ENCODE data around the gene TTC7B. TPM values are rescaled to one million over a fixed set of nuclear protein-coding genes. Genes with fewer than 3 reads are reported as not detected.

Gene TTC7B
- total RNA-seq, 1 experiment from 2014 or later: 30.3 TPM

DNA sequence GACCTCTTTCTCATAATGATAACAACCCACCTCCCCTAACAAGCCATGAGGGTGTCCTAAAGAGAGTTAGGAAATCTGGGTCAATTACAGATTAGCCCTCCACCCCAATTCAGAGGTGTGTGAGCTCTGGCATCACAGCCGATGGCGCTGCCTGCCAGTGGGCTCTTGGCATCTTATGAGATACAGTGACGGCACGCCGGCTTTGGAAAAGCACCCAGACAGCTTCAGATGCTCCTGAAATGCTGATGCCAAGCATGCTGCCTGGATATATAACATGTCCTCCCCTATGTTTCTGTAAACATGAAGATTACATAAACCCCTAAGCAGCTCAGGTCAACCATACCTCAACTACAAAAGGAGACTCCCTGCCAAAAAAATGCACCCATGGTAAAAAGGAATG lies 152.6 kb downstream of the TTC7B start:
- in situ Hi-C loops (cut with HindIII; ENCODE audit: low sequenced_read_pairs): no loop called here
- DNase-seq (ENCODE audit: low spot score): peak; percentile 71

DNA sequence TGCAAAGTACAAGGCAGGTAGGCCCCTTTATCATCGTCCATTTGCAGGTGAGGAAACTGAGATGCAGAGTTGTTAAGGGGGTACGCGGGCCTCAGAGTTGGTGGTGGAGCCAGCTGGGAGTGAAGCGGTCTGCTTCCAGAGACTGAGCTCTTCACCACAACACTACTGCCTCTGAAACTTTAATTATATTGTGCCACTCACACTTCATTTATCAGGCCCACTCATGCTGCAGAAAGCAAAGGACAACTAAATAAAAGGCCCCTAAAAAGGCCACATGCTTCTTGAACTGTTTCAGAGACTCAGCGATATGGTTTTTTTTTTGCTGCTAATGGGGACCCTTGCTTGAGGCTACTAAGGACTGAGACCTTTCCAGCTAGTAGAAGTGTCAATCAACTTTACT lies 153.1 kb downstream of the TTC7B start:
- in situ Hi-C loops (cut with HindIII; ENCODE audit: low sequenced_read_pairs): no loop called here
- DNase-seq (ENCODE audit: low spot score): no peak

DNA sequence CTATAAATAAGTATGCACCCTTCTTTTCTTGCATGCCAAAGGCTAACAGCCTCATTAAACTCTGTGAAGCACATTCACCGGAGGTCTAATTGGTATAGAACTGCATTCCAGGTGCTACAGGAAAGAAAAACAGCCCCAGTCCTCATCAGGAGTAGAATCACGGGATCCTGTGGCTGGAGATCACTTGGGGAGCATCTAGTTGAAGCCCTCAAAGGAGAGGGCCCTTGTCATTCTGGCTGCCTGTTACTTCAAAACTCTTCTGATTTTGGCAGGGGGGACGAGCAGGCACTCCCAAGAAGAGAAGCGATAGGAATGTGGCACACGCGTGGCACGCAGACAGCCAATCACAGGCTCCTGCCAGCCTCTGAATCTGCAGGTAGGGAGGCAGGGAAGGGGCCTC lies 154.4 kb downstream of the TTC7B start:
- DNase-seq (ENCODE audit: low spot score): peak; percentile 71
- in situ Hi-C loops (cut with HindIII; ENCODE audit: low sequenced_read_pairs): no loop called here

DNA sequence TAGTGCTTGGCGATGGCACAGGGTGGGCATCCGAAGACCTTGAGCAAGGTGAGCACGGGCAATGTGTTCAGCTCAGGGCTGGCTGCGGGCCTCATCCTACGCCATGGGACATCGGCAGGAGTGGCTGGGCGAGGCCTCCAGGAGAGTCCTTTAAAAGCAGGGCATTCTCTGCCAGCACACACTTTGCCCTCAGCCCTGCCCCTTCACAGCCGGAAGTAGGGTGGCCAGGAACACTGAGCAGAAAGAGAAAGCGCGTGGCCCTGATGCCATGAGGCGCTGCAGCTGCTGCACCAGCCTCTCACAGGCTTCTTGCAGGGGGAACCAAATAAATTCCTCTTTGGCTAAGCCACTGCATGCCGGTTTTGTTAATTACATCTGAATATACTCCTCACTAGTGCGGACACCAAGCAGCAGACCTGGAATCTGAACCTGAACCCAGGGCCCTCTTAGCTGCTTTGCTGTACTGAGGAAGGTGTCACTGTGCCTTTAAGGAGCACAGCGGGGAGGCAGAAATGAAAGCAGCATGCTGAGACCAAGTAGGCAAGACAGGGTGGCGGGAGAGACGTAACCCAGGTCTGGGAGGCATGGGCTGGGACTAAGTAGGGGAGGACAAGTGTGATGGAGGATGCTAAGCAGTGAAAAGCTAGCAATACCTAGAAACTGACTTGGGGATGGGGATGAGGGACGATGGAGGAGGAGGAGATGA lies 155.2 kb downstream of the TTC7B start:
- in situ Hi-C loops (cut with HindIII; ENCODE audit: low sequenced_read_pairs): no loop called here
- peak; percentile 82 for DNase-seq (ENCODE audit: low spot score)

DNA sequence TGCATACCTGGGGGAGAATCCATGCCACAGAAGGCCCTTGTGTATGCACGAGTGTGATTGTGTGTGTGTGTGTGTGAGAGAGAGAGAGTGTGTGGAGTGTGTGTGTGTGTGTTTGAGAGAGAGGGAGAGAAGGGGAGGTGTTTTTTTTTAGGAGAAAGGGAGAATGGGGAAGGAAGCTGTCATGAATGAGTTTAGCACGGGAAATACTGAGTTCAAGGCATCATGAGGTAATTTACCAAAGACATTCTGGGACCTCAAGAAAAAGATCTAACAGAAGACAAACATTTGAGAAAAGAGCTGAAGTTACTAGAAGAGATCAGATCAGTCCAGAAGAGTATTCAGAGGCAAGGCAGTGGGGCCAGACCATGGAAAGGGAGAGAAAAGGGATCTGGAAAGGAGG lies 157.1 kb downstream of the TTC7B start:
- DNase-seq (ENCODE audit: low spot score): no peak
- in situ Hi-C loops (cut with HindIII; ENCODE audit: low sequenced_read_pairs): no loop called here

DNA sequence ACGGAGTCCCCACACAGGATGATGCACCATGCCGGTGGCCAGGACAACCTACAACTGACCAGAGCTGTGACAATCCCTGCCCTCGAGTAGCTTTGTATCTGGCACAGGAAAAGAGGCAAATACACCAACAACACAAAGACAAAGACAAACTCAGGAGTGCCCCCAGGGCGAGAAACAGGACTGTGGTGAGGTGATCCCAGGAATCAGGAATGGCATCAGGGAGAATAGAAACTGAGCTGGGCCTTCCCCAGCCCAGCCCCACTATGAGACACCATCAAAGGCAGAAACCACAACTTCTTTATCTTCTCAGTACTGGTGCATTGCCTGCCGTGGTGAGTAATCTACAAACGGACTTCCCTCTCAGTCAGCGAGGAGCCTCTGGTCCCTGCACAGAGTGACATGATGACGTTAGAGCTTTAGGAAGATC lies 157.7 kb downstream of the TTC7B start:
- DNase-seq (ENCODE audit: low spot score): no peak
- in situ Hi-C loops (cut with HindIII; ENCODE audit: low sequenced_read_pairs): no loop called here

DNA sequence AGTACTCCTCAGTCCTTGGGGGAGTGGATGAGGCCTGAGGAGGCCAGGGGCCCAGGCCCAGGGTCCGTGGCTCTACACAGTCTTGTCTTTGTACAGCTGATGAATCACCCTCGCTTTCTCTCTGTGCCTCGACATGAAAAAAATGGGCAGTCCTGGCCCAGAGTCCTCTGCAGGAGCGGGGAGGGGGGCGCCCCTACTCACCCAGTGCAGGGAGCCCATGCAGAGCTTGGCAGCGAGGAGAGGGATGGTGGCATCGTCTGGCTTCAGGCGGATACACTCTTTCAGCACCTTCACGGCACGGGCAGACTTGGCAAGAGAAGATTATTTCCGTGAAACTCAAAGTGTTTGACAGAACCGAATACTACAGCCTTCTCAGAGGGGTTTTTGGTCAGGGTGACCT lies 159.3 kb downstream of the TTC7B start:
- in situ Hi-C loops (cut with HindIII; ENCODE audit: low sequenced_read_pairs): no loop called here
- no peak for DNase-seq (ENCODE audit: low spot score)

DNA sequence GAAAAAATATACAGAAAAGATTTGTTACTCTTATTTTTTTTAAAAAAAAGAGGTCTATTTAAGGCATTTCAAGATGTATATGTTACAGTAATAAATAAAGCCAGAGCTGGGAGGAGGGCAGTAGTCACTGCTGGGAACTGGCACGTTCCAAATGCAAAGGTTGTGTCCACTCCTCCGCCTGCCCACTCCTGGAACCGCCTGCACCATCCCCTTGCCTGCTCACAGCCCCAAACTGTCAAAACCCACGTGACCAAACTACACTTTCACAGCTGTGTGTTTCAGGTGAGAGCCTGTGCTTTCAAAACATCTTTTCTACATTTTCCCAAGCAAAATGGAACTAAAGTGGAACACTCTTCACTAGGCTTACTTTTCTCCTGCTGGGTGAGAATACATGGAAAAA lies 160.4 kb downstream of the TTC7B start:
- in situ Hi-C loops (cut with HindIII; ENCODE audit: low sequenced_read_pairs): no loop called here
- no peak for DNase-seq (ENCODE audit: low spot score)

DNA sequence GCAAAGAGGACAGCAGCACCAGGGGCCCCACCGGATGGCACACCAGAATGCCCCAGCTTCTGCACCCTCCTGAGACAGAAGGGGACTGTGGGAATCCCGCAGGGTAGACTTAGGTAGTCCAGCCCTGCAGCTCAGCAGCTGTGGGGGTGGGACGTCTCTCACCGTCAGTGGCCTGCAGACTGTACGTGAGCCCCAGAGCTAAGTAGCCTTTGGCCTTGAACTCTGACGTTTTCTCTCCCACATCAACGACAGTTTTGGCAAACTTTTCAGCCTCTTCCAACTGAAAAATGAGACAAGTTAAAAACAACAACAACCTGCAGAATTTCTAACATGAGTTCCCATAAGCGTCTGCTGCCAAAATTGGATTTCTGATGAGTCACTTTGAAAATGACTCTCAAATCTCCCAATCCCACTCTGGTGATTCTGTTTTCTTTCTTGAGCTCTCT lies 161.4 kb downstream of the TTC7B start:
- in situ Hi-C loops (cut with HindIII; ENCODE audit: low sequenced_read_pairs): no loop called here
- DNase-seq (ENCODE audit: low spot score): no peak

DNA sequence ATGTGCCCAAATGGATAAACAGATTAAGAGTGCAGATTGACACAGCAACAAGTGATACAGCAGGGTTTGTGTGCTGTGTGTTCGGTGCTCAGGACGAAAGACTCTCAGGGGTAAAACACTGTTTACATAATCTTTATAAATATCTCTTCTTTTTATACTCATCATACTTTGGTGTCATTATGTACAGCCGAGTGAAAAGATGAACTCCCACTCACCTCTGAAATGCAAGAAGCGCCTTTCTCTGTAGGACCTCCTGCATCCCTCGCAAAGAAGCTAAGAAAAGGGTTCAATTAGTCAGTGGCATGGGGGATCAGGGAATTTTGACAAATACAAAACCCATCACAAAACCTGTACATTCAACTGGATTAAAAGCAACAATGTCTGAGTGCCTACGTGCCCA lies 163.6 kb downstream of the TTC7B start:
- in situ Hi-C loops (cut with HindIII; ENCODE audit: low sequenced_read_pairs): no loop called here
- no peak for DNase-seq (ENCODE audit: low spot score)

DNA sequence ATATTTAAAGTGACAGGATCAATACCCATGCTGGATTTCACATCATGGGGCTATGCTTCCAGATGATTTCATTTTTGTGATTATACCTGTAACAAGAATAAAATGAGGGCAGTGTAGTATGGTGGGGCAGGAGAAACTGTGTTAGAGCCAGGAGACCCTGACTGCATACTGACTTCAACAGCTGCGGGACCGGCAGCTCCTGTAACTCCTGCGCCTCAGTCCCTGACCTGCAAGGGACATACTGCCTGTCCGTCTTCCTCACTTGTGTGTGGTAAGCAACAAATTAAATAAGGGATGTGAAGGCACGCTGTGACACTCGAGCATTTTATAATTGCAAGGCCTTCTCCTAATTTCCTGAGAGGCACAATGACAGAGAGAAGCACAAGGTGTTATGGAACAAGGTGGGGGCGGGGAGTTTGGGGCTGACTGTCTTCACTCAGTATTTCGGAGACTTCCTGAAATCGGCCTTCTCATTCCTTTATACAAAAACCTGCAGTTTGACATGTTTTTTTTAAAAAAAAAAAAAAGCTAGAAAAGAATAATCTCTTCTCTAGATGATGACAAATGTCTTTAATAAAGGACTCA lies 164.2 kb downstream of the TTC7B start:
- in situ Hi-C loops (cut with HindIII; ENCODE audit: low sequenced_read_pairs): no loop called here
- no peak for DNase-seq (ENCODE audit: low spot score)

DNA sequence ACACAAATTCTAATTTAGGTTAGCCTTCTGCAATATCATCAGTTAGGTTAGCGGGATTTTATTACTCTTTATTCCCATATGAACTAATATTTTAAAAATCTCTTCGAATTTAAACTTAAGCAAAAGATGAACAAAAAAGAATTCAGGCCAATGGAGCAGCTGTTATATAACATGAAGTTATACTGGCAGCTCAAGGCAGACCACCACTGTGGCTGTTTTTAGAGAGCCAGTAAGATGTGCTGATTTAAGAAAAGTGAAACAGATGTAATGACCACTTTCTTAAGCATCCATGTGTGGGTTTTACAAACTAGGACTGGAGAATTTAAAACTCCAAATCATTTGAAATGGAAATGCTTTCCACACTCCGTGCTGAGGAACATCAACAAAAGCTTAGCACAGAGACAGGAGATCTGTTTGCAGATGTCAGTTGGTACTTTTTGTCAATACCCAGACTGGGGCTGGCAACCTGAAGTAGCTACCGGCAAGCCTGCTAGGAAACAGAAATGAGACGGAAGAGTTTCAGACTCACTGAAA lies 164.9 kb downstream of the TTC7B start:
- DNase-seq (ENCODE audit: low spot score): no peak
- in situ Hi-C loops (cut with HindIII; ENCODE audit: low sequenced_read_pairs): no loop called here

DNA sequence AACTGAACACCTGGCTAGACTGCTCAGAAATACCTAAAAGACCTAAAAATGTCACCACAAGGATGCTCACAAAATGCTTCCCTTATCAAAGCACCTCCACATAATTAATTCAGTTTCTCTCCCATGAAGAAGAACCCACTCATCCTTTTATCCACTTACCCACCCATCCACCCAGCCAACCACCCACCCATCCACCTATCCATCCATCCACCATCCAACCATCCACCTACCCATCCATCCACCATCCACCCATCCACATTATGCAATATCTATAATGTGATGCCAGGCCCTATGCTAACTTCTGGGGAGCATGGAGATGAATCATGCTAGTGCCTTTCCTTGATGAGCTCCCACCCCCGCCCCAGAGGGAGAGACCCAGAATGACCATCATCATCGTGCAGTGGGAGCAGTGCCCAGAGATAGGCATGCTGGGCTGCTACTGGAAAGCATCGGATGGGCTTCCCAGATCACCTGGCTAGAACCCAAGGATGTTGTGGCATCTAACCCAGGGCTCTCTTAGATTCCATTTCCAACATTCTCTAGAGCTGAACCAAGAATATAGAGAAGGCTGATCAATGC lies 166.6 kb downstream of the TTC7B start:
- in situ Hi-C loops (cut with HindIII; ENCODE audit: low sequenced_read_pairs): no loop called here
- no peak for DNase-seq (ENCODE audit: low spot score)

DNA sequence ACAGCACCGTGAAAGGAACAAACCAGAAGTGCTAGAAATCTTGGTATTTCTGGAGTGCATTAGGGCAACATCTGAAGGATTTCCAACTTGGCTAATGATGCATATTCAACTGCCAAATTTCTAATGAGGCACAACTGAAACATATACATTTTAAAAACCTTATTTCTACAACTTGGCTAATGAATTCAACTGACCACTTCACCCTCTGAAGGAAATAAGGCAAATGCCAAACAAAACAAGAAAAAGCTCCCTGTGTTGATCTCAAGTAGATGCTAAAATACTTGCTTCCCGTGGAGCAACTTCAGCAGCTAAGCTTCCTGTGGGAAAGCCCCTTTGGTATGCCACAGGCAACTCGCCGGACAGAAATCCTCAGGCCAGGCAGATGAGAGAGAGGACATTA lies 167.1 kb downstream of the TTC7B start:
- DNase-seq (ENCODE audit: low spot score): no peak
- in situ Hi-C loops (cut with HindIII; ENCODE audit: low sequenced_read_pairs): no loop called here

DNA sequence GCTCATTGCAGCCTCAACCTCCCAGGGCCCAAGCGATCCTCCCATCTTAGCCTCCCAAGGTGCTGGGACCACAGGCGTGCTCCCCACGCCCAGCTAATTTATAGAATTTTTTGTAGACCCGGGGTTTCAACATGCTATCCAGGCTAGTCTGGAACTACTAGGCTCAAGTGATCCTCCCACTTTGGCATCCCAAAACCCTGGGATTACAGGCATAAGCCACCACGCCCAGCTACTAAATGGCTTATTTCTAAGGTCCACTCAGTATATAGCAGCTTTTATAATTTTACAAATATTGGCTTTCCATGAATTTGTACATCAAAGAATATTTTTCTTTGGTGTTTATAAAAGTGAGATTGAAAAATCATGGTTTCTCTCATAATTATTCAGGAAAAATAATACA lies 167.8 kb downstream of the TTC7B start:
- in situ Hi-C loops (cut with HindIII; ENCODE audit: low sequenced_read_pairs): no loop called here
- DNase-seq (ENCODE audit: low spot score): no peak

DNA sequence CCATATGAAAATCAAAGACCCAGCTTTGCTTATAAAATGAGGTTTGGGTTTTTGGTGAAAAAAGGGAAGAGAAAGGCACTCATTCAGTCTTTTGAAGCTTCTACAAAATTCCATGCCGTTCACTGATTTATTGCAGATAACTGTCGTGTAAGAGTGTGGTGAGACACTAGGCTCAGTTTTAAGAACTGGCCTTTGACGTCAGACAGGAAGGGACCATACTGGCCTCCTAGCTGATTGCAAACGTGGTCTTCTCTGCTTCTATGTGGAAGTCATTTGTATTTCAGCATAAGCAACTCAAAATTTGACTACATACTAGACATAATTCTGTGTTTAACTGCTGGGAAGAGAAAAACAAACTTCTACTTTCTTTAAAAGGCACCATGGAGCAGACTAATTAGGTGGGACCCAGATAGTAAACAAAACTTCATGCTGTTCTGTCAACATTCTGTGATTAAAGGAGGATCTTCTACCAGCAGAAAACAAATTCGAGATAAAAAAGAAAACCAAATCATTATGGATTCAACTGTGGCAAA lies 168.7 kb downstream of the TTC7B start:
- DNase-seq (ENCODE audit: low spot score): no peak
- in situ Hi-C loops (cut with HindIII; ENCODE audit: low sequenced_read_pairs): no loop called here

DNA sequence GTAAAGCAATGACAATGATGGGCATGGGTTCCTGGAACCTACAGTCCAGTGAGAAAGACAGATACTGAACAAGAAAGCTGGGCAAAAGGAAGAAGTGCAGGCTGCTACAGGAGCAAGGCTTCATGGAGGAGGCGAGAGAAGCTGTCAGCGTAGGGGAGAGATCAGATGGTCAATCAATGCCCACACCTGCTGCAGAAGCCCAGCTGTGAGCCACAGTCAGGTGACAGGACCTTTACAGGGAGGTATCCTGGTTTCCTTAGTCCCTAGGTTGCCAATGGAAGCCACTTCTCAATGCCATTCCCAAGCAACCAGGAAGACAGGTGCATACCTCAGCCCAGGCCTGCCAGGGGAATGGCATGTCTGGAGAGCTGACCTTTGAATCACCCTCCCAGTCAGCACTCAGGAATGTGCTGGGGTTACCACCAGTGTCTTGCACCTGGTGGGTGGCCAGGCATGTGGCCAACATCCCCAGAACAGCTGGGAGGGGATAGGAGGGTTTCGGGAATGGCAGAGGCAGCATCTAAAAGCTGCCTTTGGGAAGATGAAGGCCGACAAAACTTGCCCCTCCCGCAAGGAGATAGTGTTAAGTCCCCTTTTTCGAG lies 170.3 kb downstream of the TTC7B start:
- no peak for DNase-seq (ENCODE audit: low spot score)

DNA sequence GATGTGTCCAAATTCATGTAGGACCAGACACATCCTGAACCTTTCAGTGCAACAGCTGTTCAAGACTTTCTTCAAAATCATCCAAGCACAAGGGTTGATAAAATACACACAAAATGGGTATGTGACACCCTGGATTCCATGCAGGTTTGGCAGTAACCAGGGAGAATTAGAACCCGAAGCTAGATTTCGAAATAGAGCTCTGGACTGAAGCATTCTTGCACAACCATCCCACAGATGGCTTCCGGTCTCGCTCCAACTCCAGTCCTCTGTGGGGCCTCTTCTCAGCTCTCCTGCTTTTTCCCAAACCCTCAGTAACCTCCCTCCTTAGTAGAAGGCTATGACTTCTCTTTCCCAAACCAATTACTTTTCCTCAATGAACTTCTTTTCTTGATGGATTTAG lies 171.3 kb downstream of the TTC7B start:
- no peak for DNase-seq (ENCODE audit: low spot score)
- in situ Hi-C loops (cut with HindIII; ENCODE audit: low sequenced_read_pairs): no loop called here

More for the DNA sequence above, 170.3 kb downstream of the TTC7B start:
- in situ Hi-C loops (cut with HindIII; ENCODE audit: low sequenced_read_pairs): no loop called here

DNA sequence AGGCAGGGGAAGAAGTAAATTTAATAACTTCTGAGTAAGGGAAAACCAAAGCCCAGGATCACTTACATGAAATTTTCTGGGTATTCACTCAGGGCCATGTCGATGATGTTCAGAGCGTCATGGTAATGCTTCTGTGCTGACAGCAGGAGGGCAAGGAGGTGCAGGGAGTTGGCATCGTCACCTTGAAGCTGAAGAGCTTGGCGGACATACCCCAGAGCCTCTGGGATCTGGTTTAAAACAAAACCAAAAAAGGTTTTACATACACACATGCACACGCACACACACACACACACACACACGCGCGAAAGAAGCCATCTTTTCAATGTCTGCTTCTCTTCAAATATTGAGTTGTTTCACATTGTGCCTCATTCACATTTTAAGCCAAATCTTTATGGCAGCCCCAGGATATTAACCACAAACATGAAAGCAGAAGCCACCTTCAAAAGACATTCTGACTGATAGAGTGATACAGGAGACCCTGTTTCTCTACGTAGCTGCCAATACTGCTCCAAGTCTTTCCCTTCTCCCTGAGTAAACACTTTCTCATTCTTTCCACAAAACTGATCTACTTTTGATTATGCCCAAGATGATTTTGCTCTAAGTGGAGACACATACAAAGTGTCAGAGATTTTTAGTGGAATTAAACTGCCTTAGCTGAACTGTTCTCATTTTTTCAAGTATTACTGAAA lies 172.1 kb downstream of the TTC7B start:
- DNase-seq (ENCODE audit: low spot score): no peak
- in situ Hi-C loops (cut with HindIII; ENCODE audit: low sequenced_read_pairs): no loop called here
